DMS153 treated with DMSO at 0.1 percent for 48 hours (cell line): ENCODE measurements around the gene BPIFB1.

Source experiments
- DNase-seq: peaks from one replicate; lab custom pipeline; 2025; ENCODE audit not compliant: unreplicated experiment; lab: John Stamatoyannopoulos, UW

BPIFB1 gene

DNA sequence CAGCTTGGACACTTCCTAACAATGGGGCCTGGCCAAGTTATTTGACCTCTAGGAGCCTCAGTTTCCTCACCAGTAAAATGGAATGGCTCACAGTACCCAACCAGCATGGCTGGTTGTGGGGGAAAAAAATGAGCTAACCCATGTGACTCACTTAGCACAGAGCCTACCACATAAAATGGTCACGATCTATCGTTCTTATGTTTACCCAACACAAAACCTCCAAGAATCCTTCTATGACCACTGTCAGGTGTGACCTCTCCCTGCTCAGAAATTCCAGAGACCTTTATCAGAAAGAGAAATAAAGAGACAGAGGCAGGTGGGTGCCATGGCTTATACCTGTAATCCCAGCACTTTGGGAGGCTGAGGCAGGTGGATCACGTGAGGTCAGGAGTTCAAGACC, 39.4 kb downstream of the BPIFB1 start:
- DNase-seq = no peak

DNA sequence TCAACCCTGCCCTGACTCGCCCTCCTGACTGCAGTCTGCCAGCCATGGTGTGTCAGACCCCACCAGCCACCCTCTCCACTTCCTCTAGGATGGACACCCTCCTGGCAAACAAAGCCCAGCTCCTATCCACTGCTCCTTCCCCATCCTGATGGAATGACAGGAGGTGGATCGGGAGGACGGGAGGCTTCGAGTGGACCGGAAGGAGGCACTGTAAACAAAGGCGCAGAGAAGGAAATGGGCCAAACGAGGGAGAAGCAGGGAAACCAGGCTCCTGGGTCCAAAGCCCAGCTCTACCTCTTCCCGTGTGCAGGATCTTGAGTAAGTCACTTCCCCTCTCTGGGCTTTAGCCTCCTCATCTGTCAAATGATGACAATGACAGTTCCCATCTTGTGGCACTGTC, 40.2 kb downstream of the BPIFB1 start:
- DNase-seq = no peak

DNA sequence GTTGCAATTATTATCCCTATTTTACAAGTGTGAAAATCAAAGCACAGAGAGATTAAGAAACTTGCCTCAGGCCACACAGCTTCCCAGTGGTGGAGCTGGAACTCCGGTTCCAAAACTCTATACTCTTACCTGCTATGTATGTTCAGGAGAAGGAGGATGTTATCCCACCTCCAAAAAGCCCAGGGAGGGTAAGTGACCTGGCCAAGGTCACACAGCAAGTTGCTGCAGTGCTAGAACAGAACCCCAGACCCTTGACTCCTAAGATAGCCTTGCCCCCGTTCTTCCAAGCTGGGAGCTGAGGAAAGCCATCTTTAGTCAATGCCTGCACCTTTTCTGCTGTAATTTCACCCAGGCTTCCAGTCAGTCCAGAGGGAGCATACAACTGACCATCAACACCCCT, 42.3 kb downstream of the BPIFB1 start:
- no peak for DNase-seq

DNA sequence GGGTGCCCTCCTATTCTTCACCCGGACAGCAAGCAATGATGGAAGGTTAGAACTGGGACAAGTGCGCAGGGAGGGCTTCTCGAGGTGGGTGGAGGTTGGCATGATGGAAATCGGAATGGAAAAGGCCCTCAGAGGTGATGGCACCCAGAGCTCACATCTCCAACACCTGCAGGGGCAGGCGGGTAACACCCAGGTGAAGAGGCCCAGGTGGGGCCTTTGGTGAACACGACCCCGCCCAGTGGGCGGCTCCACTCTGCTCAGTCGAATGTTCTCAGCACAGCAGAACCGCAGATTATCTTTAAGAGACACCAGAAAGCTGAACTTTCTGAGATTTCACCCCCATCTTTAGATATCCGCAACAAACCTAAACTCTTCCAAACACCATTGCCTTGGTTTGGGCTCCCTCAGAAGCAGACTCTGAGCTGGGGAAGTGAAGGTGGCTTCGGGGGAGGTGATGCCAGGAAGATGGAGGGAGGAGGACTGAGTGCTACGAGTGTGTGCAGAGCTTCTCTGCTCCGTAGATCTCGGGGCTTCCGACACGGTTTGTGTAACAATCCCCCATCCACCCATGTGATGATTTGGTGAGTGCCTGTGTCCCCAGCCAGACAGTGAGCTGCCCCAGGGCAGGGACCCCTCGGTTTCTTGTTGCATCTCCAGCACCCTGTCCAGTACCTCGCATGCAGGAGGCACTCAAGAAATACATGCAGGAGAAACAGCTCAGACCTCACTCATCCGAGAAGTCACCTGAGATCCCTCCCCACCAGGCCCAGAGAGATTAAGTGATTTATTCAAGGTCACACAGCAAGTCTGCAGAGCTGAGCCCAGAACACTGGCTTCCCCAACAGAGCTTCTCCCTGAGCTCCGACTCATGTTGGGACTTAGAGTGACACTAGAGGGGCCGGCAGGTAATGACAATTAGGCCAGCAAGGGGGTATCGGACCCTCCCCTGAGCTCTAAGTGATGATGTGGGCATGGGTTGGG, 45.4 kb downstream of the BPIFB1 start:
- no peak for DNase-seq

GRCh38 chr20:33332905-33333456, 50.0 kb downstream of the BPIFB1 start:
- no peak for DNase-seq

DNA sequence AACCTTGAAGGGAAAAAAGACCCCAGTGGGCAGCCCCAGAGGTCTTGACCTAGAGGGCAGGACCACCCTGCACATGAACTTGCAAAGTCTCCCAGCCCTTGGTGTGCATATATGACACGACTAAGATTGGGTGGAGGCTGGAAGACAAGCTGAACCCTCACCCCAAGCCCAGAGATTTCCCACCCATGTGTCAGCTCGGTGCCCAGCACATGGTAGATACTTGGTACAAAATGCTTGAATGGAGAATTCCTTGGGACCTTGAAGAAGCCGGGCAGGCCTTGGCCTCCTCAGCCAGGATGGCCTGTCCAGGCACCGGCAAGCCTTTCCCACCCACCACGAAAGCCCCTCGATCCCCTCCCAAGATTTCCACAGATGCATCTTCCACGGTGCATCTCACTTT, 50.6 kb downstream of the BPIFB1 start:
- DNase-seq = no peak

DNA sequence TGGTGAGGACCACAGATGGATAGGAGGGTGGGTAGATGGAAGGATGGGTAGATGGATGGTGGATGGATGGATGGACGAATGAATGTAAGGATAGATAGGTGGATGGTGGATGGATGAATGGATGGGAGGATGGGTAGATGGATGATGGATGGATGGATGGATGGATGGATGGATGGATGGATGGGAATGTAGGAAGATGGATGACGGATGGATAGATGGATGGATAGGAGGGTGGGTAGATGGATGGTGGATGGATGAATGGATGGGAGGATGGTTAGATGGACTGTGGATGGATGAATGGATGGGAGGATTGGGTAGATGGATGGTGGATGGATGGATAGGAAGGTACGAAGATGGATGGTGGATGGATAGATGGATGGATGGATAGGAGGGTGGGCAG, 51.1 kb downstream of the BPIFB1 start:
- DNase-seq = no peak

DNA sequence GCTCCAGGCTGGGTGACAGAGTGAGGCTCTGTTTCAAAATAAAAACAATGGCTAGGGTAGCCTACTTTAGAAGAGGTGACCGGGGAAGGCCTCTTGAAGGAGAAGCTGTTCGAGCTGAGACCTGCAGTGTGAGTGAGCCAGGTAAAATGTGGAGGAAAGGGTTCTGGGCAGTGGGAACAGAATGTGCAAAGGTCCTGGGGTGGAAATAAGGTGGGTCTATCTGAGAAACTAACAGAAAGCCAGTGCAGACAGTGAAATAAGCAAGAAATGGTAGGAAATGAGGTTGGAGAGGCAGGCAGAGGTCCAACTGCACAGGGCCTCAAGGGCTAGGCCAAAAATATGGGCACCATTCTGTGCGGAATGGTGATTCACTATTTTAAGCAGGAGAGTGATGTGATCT, 53.4 kb downstream of the BPIFB1 start:
- no peak for DNase-seq

DNA sequence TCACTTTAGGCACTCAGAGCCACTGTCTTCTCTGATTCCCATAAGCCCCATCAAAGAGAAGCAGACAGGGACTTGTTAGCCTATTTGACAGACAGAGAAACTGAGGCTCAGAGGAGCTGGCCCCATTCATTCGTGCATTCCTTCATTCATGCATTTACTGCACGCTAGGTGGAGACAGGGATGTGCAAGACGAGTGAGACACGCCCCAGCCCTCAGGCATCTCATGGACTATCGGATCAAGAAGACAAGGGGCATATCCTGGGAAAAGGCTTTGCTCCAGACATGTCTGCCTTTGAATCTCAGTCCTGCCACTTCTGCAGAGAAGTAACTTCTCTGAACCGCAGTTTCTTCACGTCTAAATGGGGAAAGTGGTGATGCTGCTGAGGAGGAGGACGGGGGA, 54.1 kb downstream of the BPIFB1 start:
- DNase-seq = no peak

DNA sequence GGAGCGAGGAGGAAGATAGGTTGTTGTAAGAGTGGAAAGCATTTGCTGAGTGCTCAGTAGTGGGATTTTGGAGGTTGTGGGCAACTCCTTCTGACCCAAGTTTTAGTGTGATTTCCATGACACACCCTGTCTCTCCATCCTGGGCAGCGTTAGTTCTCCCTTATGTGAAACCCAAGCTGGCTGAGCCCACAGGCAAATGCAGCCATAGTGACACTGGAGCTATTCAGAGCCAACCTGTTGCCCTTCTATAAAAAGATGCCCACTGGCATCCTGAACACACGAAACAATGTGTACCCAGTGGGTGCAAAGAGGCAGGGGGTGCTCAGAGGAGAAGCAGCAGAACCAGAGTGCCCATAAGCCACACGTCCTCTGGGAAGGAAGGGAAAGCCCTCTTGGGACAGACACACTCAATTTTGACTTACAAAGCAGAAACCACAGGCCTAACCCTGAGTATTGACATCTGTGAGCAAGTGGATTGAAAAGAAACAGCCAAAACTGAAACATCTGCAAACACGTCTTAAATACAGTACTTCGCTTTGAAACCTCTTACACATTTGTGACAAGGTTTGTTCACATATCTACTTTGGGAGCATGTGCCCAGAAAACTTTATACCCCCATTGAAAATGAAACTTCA, 54.6 kb downstream of the BPIFB1 start:
- no peak for DNase-seq

GRCh38 chr20:33338467-33339258, 55.6 kb downstream of the BPIFB1 start:
- no peak for DNase-seq

- no peak for DNase-seq
Measured at GRCh38 chr20:33339515-33340058, 56.6 kb downstream of the BPIFB1 start.

DNA sequence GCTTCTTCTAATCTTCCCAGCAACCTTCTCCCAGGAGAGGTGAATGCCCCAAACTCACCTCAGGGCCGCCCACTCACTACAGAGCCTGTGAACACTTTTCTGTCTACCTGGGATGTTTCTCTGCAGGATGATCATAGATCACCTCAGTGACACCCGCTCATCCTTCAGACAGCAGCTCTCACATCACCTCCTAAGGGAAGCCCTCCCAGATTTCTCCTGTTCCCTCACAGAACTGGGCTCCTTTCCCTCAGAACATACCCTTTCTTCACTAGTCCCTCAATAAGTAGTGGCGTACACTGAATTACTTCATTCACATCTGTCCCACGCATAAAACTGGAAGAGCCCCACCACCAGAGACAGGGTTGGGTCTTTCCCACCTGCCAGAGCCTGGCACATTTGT, 60.5 kb downstream of the BPIFB1 start:
- no peak for DNase-seq

GRCh38 chr20:33345342-33345741, 62.3 kb downstream of the BPIFB1 start:
- no peak for DNase-seq

DNA sequence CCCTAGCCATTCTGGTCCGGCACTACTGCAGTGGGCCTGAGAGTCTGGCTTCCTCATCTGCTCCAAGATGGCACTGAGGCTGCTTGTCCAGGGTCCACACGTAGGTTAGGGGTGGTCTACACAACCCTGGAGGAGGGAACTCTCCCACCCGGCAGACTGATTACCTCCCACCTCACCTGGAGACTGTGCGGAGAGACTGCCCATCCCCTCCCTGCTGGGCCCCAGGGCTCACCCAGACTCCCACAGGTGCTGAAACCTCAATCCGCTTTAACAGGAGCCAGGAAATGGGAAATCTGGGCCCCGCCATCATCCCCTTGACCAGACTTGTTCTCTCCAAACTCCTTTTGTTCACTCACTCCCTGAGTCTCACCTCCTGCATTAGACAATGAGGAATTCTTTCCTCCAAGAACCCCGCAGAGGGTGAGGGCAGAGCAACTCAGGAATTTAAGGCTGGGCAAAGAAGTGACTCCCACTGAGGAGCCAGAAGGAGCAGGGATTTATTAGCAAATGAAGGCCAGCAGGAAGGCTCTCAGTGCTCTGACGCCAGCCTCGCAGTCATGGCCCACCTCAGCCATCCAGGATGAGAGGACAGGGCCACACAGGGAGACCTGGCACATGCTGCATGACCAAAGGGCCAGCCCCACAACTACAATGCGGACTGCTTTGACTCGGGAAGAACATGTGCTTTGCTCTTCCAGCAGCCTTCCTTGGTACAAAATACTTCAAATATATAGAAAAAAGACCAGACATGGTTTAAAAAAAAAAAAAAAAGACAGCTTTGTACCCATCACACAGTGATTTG, 65.3 kb downstream of the BPIFB1 start:
- no peak for DNase-seq

GRCh38 chr20:33349493-33349892, 66.5 kb downstream of the BPIFB1 start:
- DNase-seq = no peak

DNA sequence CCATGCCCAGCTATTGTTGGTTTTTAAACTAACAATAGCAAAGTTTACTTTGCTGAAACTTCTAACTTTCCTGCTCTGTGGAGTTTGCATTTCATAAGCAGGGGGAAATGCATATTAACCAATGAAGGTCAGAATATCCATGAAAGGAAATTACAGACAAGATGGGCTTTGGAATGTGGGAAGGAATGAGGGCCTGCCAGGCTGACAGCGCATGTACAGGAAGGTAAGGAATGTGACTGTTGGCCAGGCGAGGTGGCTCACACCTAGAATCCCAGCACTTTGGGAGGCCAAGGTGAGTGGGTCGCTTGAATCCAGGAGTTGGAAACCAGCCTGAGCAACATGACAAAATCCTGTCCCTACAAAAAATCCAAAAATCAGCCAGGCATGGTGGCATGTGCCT, 68.7 kb downstream of the BPIFB1 start:
- DNase-seq = no peak

DNA sequence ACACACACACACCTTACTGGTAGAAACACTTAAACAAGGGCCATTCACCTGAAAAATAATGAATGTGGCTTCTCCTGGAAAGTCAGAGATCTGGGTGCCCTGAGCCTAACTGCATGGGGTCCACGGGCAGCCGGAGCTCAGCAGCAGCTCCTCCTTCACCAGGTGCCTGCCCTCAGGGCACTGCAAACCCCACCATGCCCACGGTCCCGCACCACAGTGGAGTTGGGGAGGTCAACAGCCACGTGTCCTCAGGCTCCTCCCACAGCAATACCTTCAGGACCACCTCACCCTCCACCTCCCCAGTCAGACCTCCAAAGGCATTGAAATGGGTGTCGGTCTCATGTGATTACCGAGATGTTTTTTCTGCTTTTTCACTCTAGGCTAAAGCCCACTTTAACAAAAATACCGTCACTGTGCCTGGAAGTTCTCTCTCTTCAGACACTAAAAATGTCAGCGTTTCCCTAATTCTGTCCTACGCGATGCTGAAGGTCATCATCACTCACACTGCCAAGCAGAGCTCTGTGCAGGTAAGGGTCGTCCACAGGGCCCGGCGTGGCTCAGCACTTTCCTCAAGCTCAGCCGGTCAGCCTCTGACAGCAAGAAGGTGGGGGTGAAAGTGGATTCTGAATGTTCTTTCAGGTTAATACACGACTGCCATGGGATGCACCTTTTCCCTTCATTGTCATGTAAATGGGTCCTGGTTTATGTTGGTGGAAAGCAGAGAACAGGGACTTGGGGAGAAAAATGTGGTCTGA, 69.4 kb downstream of the BPIFB1 start:
- DNase-seq = no peak

- no peak for DNase-seq
Measured at GRCh38 chr20:33353013-33353402, 70.0 kb downstream of the BPIFB1 start.
